K562 (cell line): ENCODE data around the gene KCTD19. TPM values are rescaled to one million over a fixed set of nuclear protein-coding genes. Genes with fewer than 3 reads are reported as not detected.

Experiments
- CHD2 ChIP-seq: IDR thresholded peaks from 2 replicates; pipeline ENCODE4 v1.6.1; 2011; ENCODE audit warnings: low read depth, low read length
- CREM ChIP-seq: IDR thresholded peaks from 2 replicates; pipeline ENCODE4 v1.6.1; 2014; ENCODE audit warnings: antibody characterized with exemption, low read depth
- EP300 ChIP-seq: IDR thresholded peaks from 2 replicates; pipeline ENCODE4 v1.6.1; 2012; ENCODE audit warnings: low read length, improper control_type of control experiment
- HSF4 ChIP-seq: fragments of 250-450 bp; sonication (Bioruptor Pico); IDR thresholded peaks from 2 replicates; pipeline ENCODE4 v2.1.2; 2022; ENCODE audit warnings: mild to moderate bottlenecking, moderate library complexity, borderline replicate concordance
- KDM4B ChIP-seq, 2 experiments: fragments of 450-650 bp in 1 of 2; sonication (generic) in 1 of 2; IDR thresholded peaks; 2 replicates each; pipeline ENCODE4 v1.6.1; 2016 to 2017; ENCODE audit warnings: borderline replicate concordance in 2 of 2, antibody characterized with exemption in 1 of 2, low read depth in 1 of 2, mild to moderate bottlenecking in 1 of 2
- RBM22 ChIP-seq: fragments of 200-400 bp; formaldehyde crosslinking; IDR thresholded peaks from 2 replicates; pipeline ENCODE4 v1.6.1; 2018; ENCODE audit warnings: low read length, low read depth; ENCODE audit not compliant: poor library complexity, severe bottlenecking
- SREBF2 ChIP-seq: sonication (generic); formaldehyde crosslinking; IDR thresholded peaks from 2 replicates; pipeline ENCODE4 v1.4.0; 2020; ENCODE audit warnings: mild to moderate bottlenecking, missing genetic modification reagents
- STAT5B ChIP-seq: fragments of 250-450 bp; sonication (Bioruptor Pico); IDR thresholded peaks from 2 replicates; pipeline ENCODE4 v1.8.0; 2021; ENCODE audit warnings: mild to moderate bottlenecking, inconsistent platforms
- TAF15 ChIP-seq: fragments of 200-400 bp; formaldehyde crosslinking; IDR thresholded peaks from 2 replicates; pipeline ENCODE4 v1.6.1; 2017; ENCODE audit warnings: mild to moderate bottlenecking, low read depth, low read length, moderate library complexity
- TGIF2 ChIP-seq: sonication (generic); formaldehyde crosslinking; IDR thresholded peaks from 2 replicates; pipeline ENCODE4 v1.8.1; 2022; ENCODE audit warnings: mild to moderate bottlenecking, missing genetic modification reagents, moderate library complexity
- TRIM24 ChIP-seq, 2 experiments: fragments of 450-650 bp; IDR thresholded peaks; 2 replicates each; pipeline ENCODE4 v1.6.1; 2016
- U2AF2 ChIP-seq: fragments of 200-400 bp; formaldehyde crosslinking; optimal IDR thresholded peaks from 2 replicates; pipeline ENCODE3; 2017; ENCODE audit warnings: low read depth, mild to moderate bottlenecking, low read length
- ZFPM2 ChIP-seq: fragments of 250-450 bp; sonication (Bioruptor Pico); IDR thresholded peaks from 2 replicates; pipeline ENCODE4 v1.5.1; 2022; ENCODE audit warnings: mild to moderate bottlenecking
- ZSCAN32 ChIP-seq: fragments of 450-650 bp; formaldehyde crosslinking; IDR thresholded peaks from 2 replicates; pipeline ENCODE4 v1.4.0; 2020; ENCODE audit warnings: mild to moderate bottlenecking, moderate library complexity
- polyA plus RNA-seq, 8 experiments: library from polyadenylated mRNA; depleted of rRNA in 4 of 8; stranded (reverse) in 5 of 8; unstranded in 3 of 8; fragments of >200 nt; fragmentation: Nextera tagmentation in 2 of 8; fragmentation: Illumina TruSeq in 1 of 8; extraction: Ambion mirVana in 2 of 8; extraction: Trizol in 1 of 8; gene quantifications; 2 replicates each; pipeline versions ENCODE4 v1.2.1 to v1.2.3, GENCODE V29; 2011 to 2014; ENCODE audit warnings: inconsistent platforms in 1 of 8, missing spikeins in 1 of 8
- total RNA-seq, 7 experiments: library from RNA; depleted of rRNA in 6 of 7; stranded (reverse); fragments of >200 nt in 6 of 7; fragmentation: Illumina TruSeq in 2 of 7; extraction: Trizol in 2 of 7; gene quantifications; 2 replicates each; pipeline versions ENCODE4 v1.2.1 to v1.2.3, GENCODE V29; 2011 to 2021; ENCODE audit warnings: low replicate concordance in 1 of 7
- TF ChIP-seq, protein P1 (sequence below): IDR thresholded peaks from 3 replicates; pipeline ENCODE4 v1.6.1; 2011; ENCODE audit warnings: borderline replicate concordance, mild to moderate bottlenecking, moderate library complexity; ENCODE audit not compliant: insufficient read length; ENCODE audit errors: extremely low read depth
- TF ChIP-seq, protein P2 (sequence below): fragments of 450-650 bp; formaldehyde crosslinking; IDR thresholded peaks from 2 replicates; pipeline ENCODE4 v1.4.0; 2022; ENCODE audit warnings: missing genetic modification characterization
- TF ChIP-seq, protein P3 (sequence below): fragments of 250-450 bp; sonication (Bioruptor Pico); IDR thresholded peaks from 2 replicates; pipeline ENCODE4 v1.9.0; 2021; ENCODE audit warnings: mild to moderate bottlenecking
- TF ChIP-seq, protein P4 (sequence below), 3 experiments: fragments of 200-800 bp in 1 of 3; fragments of 250-450 bp in 1 of 3; fragments of 450-650 bp in 1 of 3; sonication (Bioruptor Pico) in 1 of 3; sonication (Bioruptor generic) in 1 of 3; formaldehyde crosslinking in 1 of 3; IDR thresholded peaks; 2 replicates each; pipeline versions ENCODE4 v1.6.1 to v1.8.0; 2016 to 2022; ENCODE audit warnings: mild to moderate bottlenecking in 2 of 3, missing genetic modification characterization in 2 of 3, missing compliant biosample characterization in 1 of 3, moderate library complexity in 1 of 3

The KCTD19 gene
- total and polyA plus RNA-seq, 9 of the 15 experiments (the other 6 are each of a cell fraction or from before 2014, with no cell fraction given) = 0.03 to 0.91 (median 0.22) TPM; not detected in 2

DNA sequence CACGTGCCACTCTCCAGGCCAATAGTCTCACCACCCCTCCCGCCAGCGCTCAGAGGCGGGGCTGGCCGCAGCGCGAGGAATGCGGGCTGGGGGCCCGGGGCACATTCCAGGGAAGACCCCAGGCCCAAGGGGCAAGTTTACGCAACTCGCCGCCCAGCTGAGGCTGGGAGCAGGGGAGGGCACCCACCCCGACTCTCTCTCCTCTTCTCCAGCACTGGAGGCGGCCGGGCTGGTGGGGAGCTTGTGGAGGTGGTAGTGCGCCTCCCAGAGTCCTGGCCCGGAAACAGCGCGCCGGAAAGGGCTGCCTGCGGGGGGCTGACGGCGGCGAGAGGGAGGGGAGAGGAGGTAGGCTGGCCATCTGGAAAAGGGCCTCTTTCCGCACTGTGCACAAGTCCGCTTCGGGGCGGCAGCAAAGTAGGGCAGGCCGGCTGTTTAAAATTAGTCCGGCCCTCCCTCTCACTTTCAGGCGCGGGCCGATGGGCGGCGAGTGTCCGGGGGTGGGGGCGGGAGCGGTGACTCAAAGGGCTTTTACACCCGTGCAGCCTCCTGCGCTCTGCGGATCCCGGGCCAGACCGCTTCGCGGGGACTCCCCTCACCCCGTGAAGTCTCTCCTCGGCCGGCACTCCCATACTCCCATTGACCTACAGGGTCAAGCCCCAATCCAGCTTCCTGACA, 80.3 kb downstream of the KCTD19 start (continued):
- TF ChIP-seq RBM22 = no peak
- TF ChIP-seq KDM4B (IDR thresholded peaks at IDR 0.05; ENCODE audit: borderline replicate concordance in 2 of 2, low read depth in 1 of 2) = no peak
- no peak for TF ChIP-seq SREBF2
- no peak for TF ChIP-seq TAF15
- no peak for TF ChIP-seq U2AF2
- no peak for TF ChIP-seq HSF4 (CRISPR knock-in tag)
- TF ChIP-seq, protein P1, sequence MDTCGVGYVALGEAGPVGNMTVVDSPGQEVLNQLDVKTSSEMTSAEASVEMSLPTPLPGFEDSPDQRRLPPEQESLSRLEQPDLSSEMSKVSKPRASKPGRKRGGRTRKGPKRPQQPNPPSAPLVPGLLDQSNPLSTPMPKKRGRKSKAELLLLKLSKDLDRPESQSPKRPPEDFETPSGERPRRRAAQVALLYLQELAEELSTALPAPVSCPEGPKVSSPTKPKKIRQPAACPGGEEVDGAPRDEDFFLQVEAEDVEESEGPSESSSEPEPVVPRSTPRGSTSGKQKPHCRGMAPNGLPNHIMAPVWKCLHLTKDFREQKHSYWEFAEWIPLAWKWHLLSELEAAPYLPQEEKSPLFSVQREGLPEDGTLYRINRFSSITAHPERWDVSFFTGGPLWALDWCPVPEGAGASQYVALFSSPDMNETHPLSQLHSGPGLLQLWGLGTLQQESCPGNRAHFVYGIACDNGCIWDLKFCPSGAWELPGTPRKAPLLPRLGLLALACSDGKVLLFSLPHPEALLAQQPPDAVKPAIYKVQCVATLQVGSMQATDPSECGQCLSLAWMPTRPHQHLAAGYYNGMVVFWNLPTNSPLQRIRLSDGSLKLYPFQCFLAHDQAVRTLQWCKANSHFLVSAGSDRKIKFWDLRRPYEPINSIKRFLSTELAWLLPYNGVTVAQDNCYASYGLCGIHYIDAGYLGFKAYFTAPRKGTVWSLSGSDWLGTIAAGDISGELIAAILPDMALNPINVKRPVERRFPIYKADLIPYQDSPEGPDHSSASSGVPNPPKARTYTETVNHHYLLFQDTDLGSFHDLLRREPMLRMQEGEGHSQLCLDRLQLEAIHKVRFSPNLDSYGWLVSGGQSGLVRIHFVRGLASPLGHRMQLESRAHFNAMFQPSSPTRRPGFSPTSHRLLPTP = no peak
- TF ChIP-seq, protein P2, sequence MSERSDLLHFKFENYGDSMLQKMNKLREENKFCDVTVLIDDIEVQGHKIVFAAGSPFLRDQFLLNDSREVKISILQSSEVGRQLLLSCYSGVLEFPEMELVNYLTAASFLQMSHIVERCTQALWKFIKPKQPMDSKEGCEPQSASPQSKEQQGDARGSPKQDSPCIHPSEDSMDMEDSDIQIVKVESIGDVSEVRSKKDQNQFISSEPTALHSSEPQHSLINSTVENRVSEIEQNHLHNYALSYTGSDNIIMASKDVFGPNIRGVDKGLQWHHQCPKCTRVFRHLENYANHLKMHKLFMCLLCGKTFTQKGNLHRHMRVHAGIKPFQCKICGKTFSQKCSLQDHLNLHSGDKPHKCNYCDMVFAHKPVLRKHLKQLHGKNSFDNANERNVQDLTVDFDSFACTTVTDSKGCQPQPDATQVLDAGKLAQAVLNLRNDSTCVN (CRISPR knock-in tag) = no peak
- no peak for TF ChIP-seq ZSCAN32 (CRISPR knock-in tag)
- 0 out of 4 replicates have a peak, but pooled peaks of 1 of the 2 experiments have one; percentile 16 for TF ChIP-seq TRIM24 (IDR thresholded peaks at IDR 0.05)
- TF ChIP-seq, protein P3, sequence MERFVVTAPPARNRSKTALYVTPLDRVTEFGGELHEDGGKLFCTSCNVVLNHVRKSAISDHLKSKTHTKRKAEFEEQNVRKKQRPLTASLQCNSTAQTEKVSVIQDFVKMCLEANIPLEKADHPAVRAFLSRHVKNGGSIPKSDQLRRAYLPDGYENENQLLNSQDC (CRISPR knock-in tag) = no peak
- TF ChIP-seq ZFPM2 (CRISPR knock-in tag) = no peak
- 0 out of 2 replicates have a peak, but pooled peaks have one; percentile 19 for TF ChIP-seq CREM
- TF ChIP-seq CHD2 = peak; percentile 12; the same call in 1 of the 2 replicates
- TF ChIP-seq STAT5B (CRISPR knock-in tag) = no peak
- no peak for TF ChIP-seq EP300
- TF ChIP-seq, protein P4, sequence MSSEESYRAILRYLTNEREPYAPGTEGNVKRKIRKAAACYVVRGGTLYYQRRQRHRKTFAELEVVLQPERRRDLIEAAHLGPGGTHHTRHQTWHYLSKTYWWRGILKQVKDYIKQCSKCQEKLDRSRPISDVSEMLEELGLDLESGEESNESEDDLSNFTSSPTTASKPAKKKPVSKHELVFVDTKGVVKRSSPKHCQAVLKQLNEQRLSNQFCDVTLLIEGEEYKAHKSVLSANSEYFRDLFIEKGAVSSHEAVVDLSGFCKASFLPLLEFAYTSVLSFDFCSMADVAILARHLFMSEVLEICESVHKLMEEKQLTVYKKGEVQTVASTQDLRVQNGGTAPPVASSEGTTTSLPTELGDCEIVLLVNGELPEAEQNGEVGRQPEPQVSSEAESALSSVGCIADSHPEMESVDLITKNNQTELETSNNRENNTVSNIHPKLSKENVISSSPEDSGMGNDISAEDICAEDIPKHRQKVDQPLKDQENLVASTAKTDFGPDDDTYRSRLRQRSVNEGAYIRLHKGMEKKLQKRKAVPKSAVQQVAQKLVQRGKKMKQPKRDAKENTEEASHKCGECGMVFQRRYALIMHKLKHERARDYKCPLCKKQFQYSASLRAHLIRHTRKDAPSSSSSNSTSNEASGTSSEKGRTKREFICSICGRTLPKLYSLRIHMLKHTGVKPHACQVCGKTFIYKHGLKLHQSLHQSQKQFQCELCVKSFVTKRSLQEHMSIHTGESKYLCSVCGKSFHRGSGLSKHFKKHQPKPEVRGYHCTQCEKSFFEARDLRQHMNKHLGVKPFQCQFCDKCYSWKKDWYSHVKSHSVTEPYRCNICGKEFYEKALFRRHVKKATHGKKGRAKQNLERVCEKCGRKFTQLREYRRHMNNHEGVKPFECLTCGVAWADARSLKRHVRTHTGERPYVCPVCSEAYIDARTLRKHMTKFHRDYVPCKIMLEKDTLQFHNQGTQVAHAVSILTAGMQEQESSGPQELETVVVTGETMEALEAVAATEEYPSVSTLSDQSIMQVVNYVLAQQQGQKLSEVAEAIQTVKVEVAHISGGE (CRISPR knock-in tag; IDR thresholded peaks at IDR 0.05) = 0 out of 6 replicates have a peak, but pooled peaks of 1 of the 3 experiments have one; percentile 25
- peak; percentile 57; the same call in 1 of the 2 replicates for TF ChIP-seq TGIF2 (CRISPR knock-in tag)
